ENCODE results near the gene C6orf163. TPM values are rescaled to one million over a fixed set of nuclear protein-coding genes. Genes with fewer than 3 reads are reported as not detected.
A peak's percentile ranks its signal among the peaks of the same experiment; 100 is the strongest.

The C6orf163 gene
- total RNA-seq, 1 donor from 2014 or later: 8.3 TPM

- DNase-seq: no peak
Measured at GRCh38 chr6:87357479-87358196, 13.0 kb downstream of the C6orf163 start.

GRCh38 chr6:87364602-87365252, 20.1 kb downstream of the C6orf163 start:
- no peak for DNase-seq

GRCh38 chr6:87366072-87366827, 21.6 kb downstream of the C6orf163 start:
- no peak for DNase-seq

GRCh38 chr6:87366899-87367298, 22.3 kb downstream of the C6orf163 start:
- no peak for DNase-seq

- no peak for DNase-seq
Measured at GRCh38 chr6:87373377-87373776, 28.8 kb downstream of the C6orf163 start.

- DNase-seq: no peak
Measured at GRCh38 chr6:87375315-87375714, 30.7 kb downstream of the C6orf163 start.

GRCh38 chr6:87376643-87377042, 32.0 kb downstream of the C6orf163 start:
- no peak for DNase-seq

GRCh38 chr6:87378947-87379346, 34.3 kb downstream of the C6orf163 start:
- no peak for DNase-seq

GRCh38 chr6:87382861-87383260, 38.2 kb downstream of the C6orf163 start:
- no peak for DNase-seq

- no peak for DNase-seq
Measured at GRCh38 chr6:87384038-87384437, 39.4 kb downstream of the C6orf163 start.

GRCh38 chr6:87384449-87384848, 39.8 kb downstream of the C6orf163 start:
- DNase-seq: no peak

- DNase-seq: no peak
Measured at GRCh38 chr6:87391334-87391733, 46.7 kb downstream of the C6orf163 start.

- DNase-seq: peak; percentile 1
Measured at GRCh38 chr6:87393026-87393622, 48.5 kb downstream of the C6orf163 start.

- no peak for DNase-seq
Measured at GRCh38 chr6:87395431-87395830, 50.8 kb downstream of the C6orf163 start.

GRCh38 chr6:87396595-87397392, 52.2 kb downstream of the C6orf163 start:
- no peak for DNase-seq

- no peak for DNase-seq
Measured at GRCh38 chr6:87397656-87398055, 53.0 kb downstream of the C6orf163 start.

GRCh38 chr6:87401832-87402231, 57.2 kb downstream of the C6orf163 start:
- DNase-seq: no peak

- no peak for DNase-seq
Measured at GRCh38 chr6:87407561-87407900, 62.9 kb downstream of the C6orf163 start.

GRCh38 chr6:87407901-87408720, 63.5 kb downstream of the C6orf163 start, which contains the start of gene CFAP206:
TSS of gene CFAP206 (plus strand) at chr6:87407972. CDS start at chr6:87409840, 1,868 bp downstream.
- peak; percentile 71 for DNase-seq

- DNase-seq: no peak
Measured at GRCh38 chr6:87408721-87409155, 64.1 kb downstream of the C6orf163 start.
